Amygdala (tissue), 56 donors: ENCODE data around the gene DEF6.
"Not testable (repeated sequence)": the region's sequence is repeated elsewhere in the genome, so short reads cannot be mapped to it uniquely, and the experiment has no call there.

Source experiments
- DNase-seq, 56 donors: peaks; one replicate each; lab custom pipeline; 2025; lab: John Stamatoyannopoulos, UW

DEF6 gene

GRCh38 chr6:35278708-35279107 is 18.9 kb upstream of the DEF6 start:
- no peak for DNase-seq

- peak in 1 of 56 donors; percentile 20 for DNase-seq
These were observed 16.7 kb upstream of the DEF6 start for GRCh38 chr6:35280903-35281302.

- no peak for DNase-seq
These were observed 15.1 kb upstream of the DEF6 start for GRCh38 chr6:35282472-35282871.

GRCh38 chr6:35283361-35283760 is 14.3 kb upstream of the DEF6 start:
- no peak for DNase-seq

- no peak for DNase-seq
These were observed 9.8 kb upstream of the DEF6 start for GRCh38 chr6:35287671-35288396.

- no peak for DNase-seq
These were observed 8.8 kb upstream of the DEF6 start for GRCh38 chr6:35288834-35289233.

GRCh38 chr6:35291491-35291890 is 6.1 kb upstream of the DEF6 start:
- no peak for DNase-seq

- DNase-seq, result no peak
These were observed 5.1 kb upstream of the DEF6 start for GRCh38 chr6:35292494-35292893.

- no peak for DNase-seq
These were observed 3.9 kb upstream of the DEF6 start for GRCh38 chr6:35293681-35294080.

- peak in 8 of 56 donors; percentile 8 to 42 (median 18) for DNase-seq
These were observed 3.2 kb upstream of the DEF6 start for GRCh38 chr6:35294308-35294945.

GRCh38 chr6:35295036-35295435 is 2.6 kb upstream of the DEF6 start:
- DNase-seq, result no peak

GRCh38 chr6:35295521-35296315 is 1.9 kb upstream of the DEF6 start:
- no peak for DNase-seq

GRCh38 chr6:35296931-35297600 is 552 bp upstream of the DEF6 start:
- DNase-seq, result no peak

GRCh38 chr6:35298625-35299140 is 1.1 kb downstream of the DEF6 start:
- DNase-seq, result no peak

GRCh38 chr6:35299674-35300073 is 2.1 kb downstream of the DEF6 start:
- DNase-seq, result peak in 4 of 56 donors; percentile 8 to 62 (median 22)

GRCh38 chr6:35300848-35301247 is 3.2 kb downstream of the DEF6 start:
- DNase-seq, result peak in 2 of 56 donors; percentile 12 to 22

GRCh38 chr6:35302604-35303241 is 5.1 kb downstream of the DEF6 start:
- peak in 3 of 56 donors; percentile 7 to 48 (median 15) for DNase-seq

GRCh38 chr6:35304299-35304698 is 6.7 kb downstream of the DEF6 start:
- DNase-seq, result no peak

GRCh38 chr6:35305117-35305516 is 7.5 kb downstream of the DEF6 start:
- DNase-seq, result no peak

- not testable (repeated sequence) for DNase-seq
These were observed 9.5 kb downstream of the DEF6 start for GRCh38 chr6:35307138-35307537.
